WTC11 (cell line): ENCODE data around the gene MUC4.

Experiments used
- CREB1 ChIP-seq: sonication (generic); formaldehyde crosslinking; IDR thresholded peaks from 2 replicates; pipeline ENCODE4 v1.8.0; 2023; ENCODE audit warnings: mild to moderate bottlenecking, missing genetic modification reagents
- RELA ChIP-seq: sonication (generic); formaldehyde crosslinking; IDR thresholded peaks from 2 replicates; pipeline ENCODE4 v1.8.1; 2022; ENCODE audit warnings: missing genetic modification reagents, mild to moderate bottlenecking, borderline replicate concordance
- SOX15 ChIP-seq: fragments of 250-450 bp; sonication (Bioruptor Pico); IDR thresholded peaks from 2 replicates; pipeline ENCODE4 v1.9.0; 2021; ENCODE audit warnings: mild to moderate bottlenecking
- TEAD4 ChIP-seq: sonication (generic); formaldehyde crosslinking; IDR thresholded peaks from 2 replicates; pipeline ENCODE4 v1.8.0; 2022; ENCODE audit warnings: mild to moderate bottlenecking, missing genetic modification reagents
- ZBTB21 ChIP-seq: sonication (generic); formaldehyde crosslinking; IDR thresholded peaks from 2 replicates; pipeline ENCODE4 v1.8.1; 2023; ENCODE audit warnings: mild to moderate bottlenecking, missing genetic modification reagents, borderline replicate concordance
- ZNF121 ChIP-seq: sonication (generic); formaldehyde crosslinking; IDR thresholded peaks from 2 replicates; pipeline ENCODE4 v1.8.0; 2023; ENCODE audit warnings: missing genetic modification reagents
- ZNF423 ChIP-seq: fragments of 250-450 bp; sonication (Bioruptor Pico); IDR thresholded peaks from 2 replicates; pipeline ENCODE4 v2.1.2; 2022; ENCODE audit warnings: mild to moderate bottlenecking, moderate library complexity
- TF ChIP-seq, protein P1 (sequence below): fragments of 200-600 bp; IDR thresholded peaks from 2 replicates; pipeline ENCODE4 v1.8.0; 2022; ENCODE audit warnings: antibody characterized with exemption
- TF ChIP-seq, protein P2 (sequence below): sonication (generic); formaldehyde crosslinking; conservative IDR thresholded peaks from 2 replicates; pipeline ENCODE4 v1.8.1; 2022; ENCODE audit warnings: mild to moderate bottlenecking, missing genetic modification reagents
- TF ChIP-seq, protein P3 (sequence below): sonication (generic); formaldehyde crosslinking; IDR thresholded peaks from 2 replicates; pipeline ENCODE4 v1.8.0; 2022; ENCODE audit warnings: mild to moderate bottlenecking, missing genetic modification reagents
- TF ChIP-seq, protein P4 (sequence below): sonication (generic); formaldehyde crosslinking; IDR thresholded peaks from 2 replicates; pipeline ENCODE4 v1.8.0; 2022; ENCODE audit warnings: mild to moderate bottlenecking, missing genetic modification reagents
- TF ChIP-seq, protein P5 (sequence below): sonication (generic); formaldehyde crosslinking; IDR thresholded peaks from 2 replicates; pipeline ENCODE4 v1.8.1; 2022; ENCODE audit warnings: missing genetic modification reagents, borderline replicate concordance
- TF ChIP-seq, protein P6 (sequence below): sonication (generic); formaldehyde crosslinking; IDR thresholded peaks from 2 replicates; pipeline ENCODE4 v1.8.1; 2023; ENCODE audit warnings: mild to moderate bottlenecking, moderate library complexity, missing genetic modification reagents
- TF ChIP-seq, protein P7 (sequence below): sonication (generic); formaldehyde crosslinking; IDR thresholded peaks from 2 replicates; pipeline ENCODE4 v1.8.0; 2022; ENCODE audit warnings: mild to moderate bottlenecking, missing genetic modification reagents

DNA sequence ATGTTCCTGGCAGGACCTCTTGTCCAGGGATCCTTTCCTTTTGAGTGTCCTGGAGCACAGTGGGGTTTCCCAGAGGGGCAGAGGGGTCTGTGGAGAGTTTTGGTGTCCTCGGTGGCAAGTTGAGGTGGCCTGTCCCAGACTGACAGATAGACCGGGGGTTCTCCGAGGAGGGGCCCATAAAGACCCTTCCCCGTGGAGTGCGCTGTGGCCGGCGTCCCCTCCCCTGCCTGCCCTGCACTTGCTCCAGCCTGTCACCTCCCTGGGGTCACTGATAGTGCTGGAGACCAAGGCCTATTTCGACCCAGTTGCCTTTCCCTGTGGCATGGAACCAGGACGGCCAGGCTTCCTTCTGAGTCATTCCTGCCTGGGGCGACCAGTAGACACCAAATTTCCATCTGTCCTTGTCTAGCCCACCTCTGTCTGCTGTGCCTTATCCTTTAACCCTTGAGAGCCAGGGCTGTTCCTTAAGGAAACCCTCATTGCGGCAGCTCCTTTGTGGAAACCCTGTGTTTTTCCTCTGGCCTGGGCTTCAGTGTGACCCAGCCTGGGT, 2.9 kb downstream of the MUC4 start:
- no peak for TF ChIP-seq CREB1 (CRISPR knock-in tag)
- TF ChIP-seq, protein P1, sequence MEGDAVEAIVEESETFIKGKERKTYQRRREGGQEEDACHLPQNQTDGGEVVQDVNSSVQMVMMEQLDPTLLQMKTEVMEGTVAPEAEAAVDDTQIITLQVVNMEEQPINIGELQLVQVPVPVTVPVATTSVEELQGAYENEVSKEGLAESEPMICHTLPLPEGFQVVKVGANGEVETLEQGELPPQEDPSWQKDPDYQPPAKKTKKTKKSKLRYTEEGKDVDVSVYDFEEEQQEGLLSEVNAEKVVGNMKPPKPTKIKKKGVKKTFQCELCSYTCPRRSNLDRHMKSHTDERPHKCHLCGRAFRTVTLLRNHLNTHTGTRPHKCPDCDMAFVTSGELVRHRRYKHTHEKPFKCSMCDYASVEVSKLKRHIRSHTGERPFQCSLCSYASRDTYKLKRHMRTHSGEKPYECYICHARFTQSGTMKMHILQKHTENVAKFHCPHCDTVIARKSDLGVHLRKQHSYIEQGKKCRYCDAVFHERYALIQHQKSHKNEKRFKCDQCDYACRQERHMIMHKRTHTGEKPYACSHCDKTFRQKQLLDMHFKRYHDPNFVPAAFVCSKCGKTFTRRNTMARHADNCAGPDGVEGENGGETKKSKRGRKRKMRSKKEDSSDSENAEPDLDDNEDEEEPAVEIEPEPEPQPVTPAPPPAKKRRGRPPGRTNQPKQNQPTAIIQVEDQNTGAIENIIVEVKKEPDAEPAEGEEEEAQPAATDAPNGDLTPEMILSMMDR = no peak
- TF ChIP-seq SOX15 (CRISPR knock-in tag) = no peak
- TF ChIP-seq, protein P2, sequence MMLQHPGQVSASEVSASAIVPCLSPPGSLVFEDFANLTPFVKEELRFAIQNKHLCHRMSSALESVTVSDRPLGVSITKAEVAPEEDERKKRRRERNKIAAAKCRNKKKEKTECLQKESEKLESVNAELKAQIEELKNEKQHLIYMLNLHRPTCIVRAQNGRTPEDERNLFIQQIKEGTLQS (CRISPR knock-in tag) = no peak
- TF ChIP-seq, protein P3, sequence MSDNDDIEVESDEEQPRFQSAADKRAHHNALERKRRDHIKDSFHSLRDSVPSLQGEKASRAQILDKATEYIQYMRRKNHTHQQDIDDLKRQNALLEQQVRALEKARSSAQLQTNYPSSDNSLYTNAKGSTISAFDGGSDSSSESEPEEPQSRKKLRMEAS (CRISPR knock-in tag) = no peak
- no peak for TF ChIP-seq RELA
- TF ChIP-seq, protein P4, sequence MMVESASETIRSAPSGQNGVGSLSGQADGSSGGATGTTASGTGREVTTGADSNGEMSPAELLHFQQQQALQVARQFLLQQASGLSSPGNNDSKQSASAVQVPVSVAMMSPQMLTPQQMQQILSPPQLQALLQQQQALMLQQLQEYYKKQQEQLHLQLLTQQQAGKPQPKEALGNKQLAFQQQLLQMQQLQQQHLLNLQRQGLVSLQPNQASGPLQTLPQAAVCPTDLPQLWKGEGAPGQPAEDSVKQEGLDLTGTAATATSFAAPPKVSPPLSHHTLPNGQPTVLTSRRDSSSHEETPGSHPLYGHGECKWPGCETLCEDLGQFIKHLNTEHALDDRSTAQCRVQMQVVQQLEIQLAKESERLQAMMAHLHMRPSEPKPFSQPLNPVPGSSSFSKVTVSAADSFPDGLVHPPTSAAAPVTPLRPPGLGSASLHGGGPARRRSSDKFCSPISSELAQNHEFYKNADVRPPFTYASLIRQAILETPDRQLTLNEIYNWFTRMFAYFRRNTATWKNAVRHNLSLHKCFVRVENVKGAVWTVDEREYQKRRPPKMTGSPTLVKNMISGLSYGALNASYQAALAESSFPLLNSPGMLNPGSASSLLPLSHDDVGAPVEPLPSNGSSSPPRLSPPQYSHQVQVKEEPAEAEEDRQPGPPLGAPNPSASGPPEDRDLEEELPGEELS = no peak
- no peak for TF ChIP-seq ZNF121 (CRISPR knock-in tag)
- TF ChIP-seq, protein P5, sequence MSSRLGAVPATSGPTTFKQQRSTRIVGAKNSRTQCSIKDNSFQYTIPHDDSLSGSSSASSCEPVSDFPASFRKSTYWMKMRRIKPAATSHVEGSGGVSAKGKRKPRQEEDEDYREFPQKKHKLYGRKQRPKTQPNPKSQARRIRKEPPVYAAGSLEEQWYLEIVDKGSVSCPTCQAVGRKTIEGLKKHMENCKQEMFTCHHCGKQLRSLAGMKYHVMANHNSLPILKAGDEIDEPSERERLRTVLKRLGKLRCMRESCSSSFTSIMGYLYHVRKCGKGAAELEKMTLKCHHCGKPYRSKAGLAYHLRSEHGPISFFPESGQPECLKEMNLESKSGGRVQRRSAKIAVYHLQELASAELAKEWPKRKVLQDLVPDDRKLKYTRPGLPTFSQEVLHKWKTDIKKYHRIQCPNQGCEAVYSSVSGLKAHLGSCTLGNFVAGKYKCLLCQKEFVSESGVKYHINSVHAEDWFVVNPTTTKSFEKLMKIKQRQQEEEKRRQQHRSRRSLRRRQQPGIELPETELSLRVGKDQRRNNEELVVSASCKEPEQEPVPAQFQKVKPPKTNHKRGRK = no peak
- no peak for TF ChIP-seq ZNF423
- TF ChIP-seq ZBTB21 = no peak
- TF ChIP-seq TEAD4 (CRISPR knock-in tag) = no peak
- TF ChIP-seq, protein P6, sequence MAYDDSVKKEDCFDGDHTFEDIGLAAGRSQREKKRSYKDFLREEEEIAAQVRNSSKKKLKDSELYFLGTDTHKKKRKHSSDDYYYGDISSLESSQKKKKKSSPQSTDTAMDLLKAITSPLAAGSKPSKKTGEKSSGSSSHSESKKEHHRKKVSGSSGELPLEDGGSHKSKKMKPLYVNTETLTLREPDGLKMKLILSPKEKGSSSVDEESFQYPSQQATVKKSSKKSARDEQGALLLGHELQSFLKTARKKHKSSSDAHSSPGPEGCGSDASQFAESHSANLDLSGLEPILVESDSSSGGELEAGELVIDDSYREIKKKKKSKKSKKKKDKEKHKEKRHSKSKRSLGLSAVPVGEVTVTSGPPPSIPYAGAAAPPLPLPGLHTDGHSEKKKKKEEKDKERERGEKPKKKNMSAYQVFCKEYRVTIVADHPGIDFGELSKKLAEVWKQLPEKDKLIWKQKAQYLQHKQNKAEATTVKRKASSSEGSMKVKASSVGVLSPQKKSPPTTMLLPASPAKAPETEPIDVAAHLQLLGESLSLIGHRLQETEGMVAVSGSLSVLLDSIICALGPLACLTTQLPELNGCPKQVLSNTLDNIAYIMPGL = no peak
- TF ChIP-seq, protein P7, sequence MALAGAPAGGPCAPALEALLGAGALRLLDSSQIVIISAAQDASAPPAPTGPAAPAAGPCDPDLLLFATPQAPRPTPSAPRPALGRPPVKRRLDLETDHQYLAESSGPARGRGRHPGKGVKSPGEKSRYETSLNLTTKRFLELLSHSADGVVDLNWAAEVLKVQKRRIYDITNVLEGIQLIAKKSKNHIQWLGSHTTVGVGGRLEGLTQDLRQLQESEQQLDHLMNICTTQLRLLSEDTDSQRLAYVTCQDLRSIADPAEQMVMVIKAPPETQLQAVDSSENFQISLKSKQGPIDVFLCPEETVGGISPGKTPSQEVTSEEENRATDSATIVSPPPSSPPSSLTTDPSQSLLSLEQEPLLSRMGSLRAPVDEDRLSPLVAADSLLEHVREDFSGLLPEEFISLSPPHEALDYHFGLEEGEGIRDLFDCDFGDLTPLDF (CRISPR knock-in tag) = no peak
